HepG2 (cell line): Measurements from ENCODE around the gene INTS4. TPM values are rescaled to one million over a fixed set of nuclear protein-coding genes. Genes with fewer than 3 reads are reported as not detected.

Experiments
- ATF7 ChIP-seq, 2 experiments: fragments of 450-650 bp in 1 of 2; sonication (generic) in 1 of 2; formaldehyde crosslinking in 1 of 2; IDR thresholded peaks; 2 replicates each; pipeline versions ENCODE4 v1.4.0 to v1.6.1; 2016 to 2020; ENCODE audit warnings: antibody characterized with exemption in 1 of 2, mild to moderate bottlenecking in 1 of 2, missing genetic modification reagents in 1 of 2
- CBX2 ChIP-seq, 2 experiments: fragments of 200-600 bp in 1 of 2; sonication (generic); formaldehyde crosslinking in 1 of 2; IDR thresholded peaks; 2 replicates each; pipeline versions ENCODE4 v1.7.0 to v1.8.1; 2018 to 2022; ENCODE audit warnings: low read depth in 2 of 2, low read length in 1 of 2, mild to moderate bottlenecking in 1 of 2, missing genetic modification reagents in 1 of 2
- DR1 ChIP-seq: sonication (generic); formaldehyde crosslinking; IDR thresholded peaks from 2 replicates; pipeline ENCODE4 v1.8.0; 2021; ENCODE audit warnings: mild to moderate bottlenecking, missing genetic modification reagents, inconsistent platforms
- FOXA1 ChIP-seq, 2 experiments: fragments of 450-650 bp in 1 of 2; sonication (generic) in 1 of 2; formaldehyde crosslinking in 1 of 2; IDR thresholded peaks; 2 replicates each; pipeline versions ENCODE4 v1.4.0 to v1.6.1; 2016 to 2020; ENCODE audit warnings: missing genetic modification reagents in 1 of 2
- FOXJ3 ChIP-seq: sonication (generic); formaldehyde crosslinking; IDR thresholded peaks from 2 replicates; pipeline ENCODE4 v1.4.0; 2020; ENCODE audit warnings: missing genetic modification reagents, mild to moderate bottlenecking, borderline replicate concordance
- HDAC6 ChIP-seq: fragments of 200-600 bp; sonication (generic); IDR thresholded peaks from 2 replicates; pipeline ENCODE4 v1.7.0; 2017; ENCODE audit warnings: mild to moderate bottlenecking, antibody characterized with exemption, low read length, low read depth
- NCOA2 ChIP-seq: sonication (generic); formaldehyde crosslinking; IDR thresholded peaks from 2 replicates; pipeline ENCODE4 v1.8.0; 2022; ENCODE audit warnings: inconsistent platforms
- NFKB2 ChIP-seq: sonication (generic); formaldehyde crosslinking; IDR thresholded peaks from 2 replicates; pipeline ENCODE4 v1.4.0; 2020; ENCODE audit warnings: missing genetic modification reagents, borderline replicate concordance
- NFYC ChIP-seq: IDR thresholded peaks from 2 replicates; pipeline ENCODE4 v1.6.1; 2016; ENCODE audit warnings: missing genetic modification reagents, missing compliant biosample characterization
- PHF20 ChIP-seq: sonication (generic); formaldehyde crosslinking; IDR thresholded peaks from 2 replicates; pipeline ENCODE4 v1.5.0; 2020; ENCODE audit warnings: mild to moderate bottlenecking, missing genetic modification reagents
- PREB ChIP-seq: sonication (generic); formaldehyde crosslinking; IDR thresholded peaks from 2 replicates; pipeline ENCODE4 v1.4.0; 2020; ENCODE audit warnings: missing genetic modification reagents
- RAD51 ChIP-seq: fragments of 450-650 bp; IDR thresholded peaks from 2 replicates; pipeline ENCODE4 v1.6.1; 2016; ENCODE audit warnings: borderline replicate concordance
- RELA ChIP-seq: sonication (generic); formaldehyde crosslinking; IDR thresholded peaks from 2 replicates; pipeline ENCODE4 v1.4.0; 2020; ENCODE audit warnings: missing genetic modification reagents
- TBL1XR1 ChIP-seq: fragments of 150-350 bp; IDR thresholded peaks from 2 replicates; pipeline ENCODE4 v1.6.1; 2014; ENCODE audit warnings: borderline replicate concordance, low read length; ENCODE audit not compliant: partially characterized antibody
- TERF1 ChIP-seq: sonication (generic); formaldehyde crosslinking; IDR thresholded peaks from 2 replicates; pipeline ENCODE4 v1.8.0; 2022; ENCODE audit warnings: mild to moderate bottlenecking, missing genetic modification reagents, moderate library complexity
- TMF1 ChIP-seq: sonication (generic); formaldehyde crosslinking; IDR thresholded peaks from 2 replicates; pipeline ENCODE4 v1.8.1; 2022; ENCODE audit warnings: low read depth, missing genetic modification reagents
- ZNF124 ChIP-seq: sonication (generic); formaldehyde crosslinking; IDR thresholded peaks from 2 replicates; pipeline ENCODE4 v1.4.0; 2020; ENCODE audit warnings: missing genetic modification reagents
- ZNF326 ChIP-seq: sonication (generic); formaldehyde crosslinking; IDR thresholded peaks from 2 replicates; pipeline ENCODE4 v1.4.0; 2020; ENCODE audit warnings: missing genetic modification reagents, borderline replicate concordance
- ZNF432 ChIP-seq: sonication (generic); formaldehyde crosslinking; IDR thresholded peaks from 2 replicates; pipeline ENCODE4 v1.5.0; 2020; ENCODE audit warnings: missing genetic modification reagents, mild to moderate bottlenecking, borderline replicate concordance
- ZNF616 ChIP-seq: sonication (generic); formaldehyde crosslinking; IDR thresholded peaks from 2 replicates; pipeline ENCODE4 v1.5.0; 2020; ENCODE audit warnings: low read depth, mild to moderate bottlenecking, missing genetic modification reagents
- ZNF678 ChIP-seq: sonication (generic); formaldehyde crosslinking; IDR thresholded peaks from 2 replicates; pipeline ENCODE4 v1.4.0; 2020; ENCODE audit warnings: mild to moderate bottlenecking, missing genetic modification reagents
- ZNF713 ChIP-seq: sonication (generic); formaldehyde crosslinking; IDR thresholded peaks from 2 replicates; pipeline ENCODE4 v1.4.0; 2020; ENCODE audit warnings: mild to moderate bottlenecking, missing genetic modification reagents
- ZSCAN21 ChIP-seq: sonication (generic); formaldehyde crosslinking; IDR thresholded peaks from 2 replicates; pipeline ENCODE4 v1.8.0; 2022; ENCODE audit warnings: mild to moderate bottlenecking, missing genetic modification reagents, moderate library complexity, borderline replicate concordance
- ZXDC ChIP-seq: sonication (generic); formaldehyde crosslinking; IDR thresholded peaks from 2 replicates; pipeline ENCODE4 v1.5.0; 2020; ENCODE audit warnings: mild to moderate bottlenecking, missing genetic modification reagents
- polyA plus RNA-seq, 8 experiments: library from polyadenylated mRNA; depleted of rRNA in 3 of 8; stranded (reverse) in 7 of 8; unstranded in 1 of 8; fragments of >200 nt; fragmentation: Illumina TruSeq in 4 of 8; extraction: Trizol in 4 of 8; gene quantifications; 2 replicates each; pipeline versions ENCODE4 v1.2.1 to v1.2.3, GENCODE V29; 2011 to 2016; ENCODE audit warnings: low read depth in 4 of 8, missing spikeins in 1 of 8, mixed read lengths in 1 of 8; ENCODE audit not compliant: insufficient read depth in 1 of 8
- total RNA-seq, 5 experiments: library from RNA; depleted of rRNA; stranded (reverse); fragments of >200 nt; fragmentation: Illumina TruSeq; extraction: Trizol; gene quantifications; 2 replicates each; pipeline ENCODE4 v1.2.3, GENCODE V29; 2016; ENCODE audit warnings: low read depth in 1 of 5

Gene INTS4
- total and polyA plus RNA-seq, 2 of the 13 experiments (the other 11 are each of a cell fraction or from before 2014, with no cell fraction given): 37.3 to 44.8 TPM

- peak; percentile 71; the same call in 1 of the 2 replicates for TF ChIP-seq PHF20 (CRISPR knock-in tag)
- no peak for TF ChIP-seq CBX2 (IDR thresholded peaks at IDR 0.05; ENCODE audit: low read depth, low read length)
- TF ChIP-seq CBX2 (CRISPR knock-in tag; IDR thresholded peaks at IDR 0.05; ENCODE audit: low read depth): no peak
- TF ChIP-seq ZXDC (CRISPR knock-in tag): no peak
- peak; percentile 83; the same call in 1 of the 2 replicates for TF ChIP-seq ZSCAN21
- no peak for TF ChIP-seq RELA
- TF ChIP-seq FOXA1 (IDR thresholded peaks at IDR 0.05): no peak
- peak; percentile 53; the same call in 1 of the 2 replicates for TF ChIP-seq FOXA1 (CRISPR knock-in tag; IDR thresholded peaks at IDR 0.05)
- no peak for TF ChIP-seq TERF1 (CRISPR knock-in tag)
- TF ChIP-seq NFKB2 (CRISPR knock-in tag): peak; percentile 49; the same call in 1 of the 2 replicates
- TF ChIP-seq NCOA2 (CRISPR knock-in tag): no peak
- peak; percentile 89 for TF ChIP-seq ZNF616 (CRISPR knock-in tag)
- TF ChIP-seq ZNF678 (CRISPR knock-in tag): peak; percentile 78; the same call in 1 of the 2 replicates
- TF ChIP-seq TMF1 (CRISPR knock-in tag): no peak
- no peak for TF ChIP-seq ZNF432 (CRISPR knock-in tag)
- TF ChIP-seq ZNF713 (CRISPR knock-in tag): no peak
- 0 out of 2 replicates have a peak, but pooled peaks have one; percentile 33 for TF ChIP-seq ZNF124 (CRISPR knock-in tag)
- TF ChIP-seq RAD51: no peak
- TF ChIP-seq DR1 (CRISPR knock-in tag): 0 out of 2 replicates have a peak, but pooled peaks have one; percentile 22
- TF ChIP-seq ATF7 (IDR thresholded peaks at IDR 0.05): no peak
- TF ChIP-seq ATF7 (CRISPR knock-in tag; IDR thresholded peaks at IDR 0.05): 0 out of 2 replicates have a peak, but pooled peaks have one; percentile 32
- no peak for TF ChIP-seq HDAC6
- TF ChIP-seq FOXJ3 (CRISPR knock-in tag): no peak
- no peak for TF ChIP-seq TBL1XR1
- TF ChIP-seq NFYC: no peak; the same call in 1 of the 2 replicates
- no peak for TF ChIP-seq PREB (CRISPR knock-in tag)
- TF ChIP-seq ZNF326 (CRISPR knock-in tag): no peak
Observed at GRCh38 chr11:78022397-78023396, 28.2 kb upstream of the INTS4 start, which contains the start of gene KCTD14 (continued).
